Neural cell (in vitro differentiated cells): ENCODE measurements around the gene ADAM10. TPM values are rescaled to one million over a fixed set of nuclear protein-coding genes. Genes with fewer than 3 reads are reported as not detected.

Experiments used
- H2AFZ ChIP-seq: fragments of 200-600, 300-800 bp; sonication (generic), shearing (Covaris generic); 2 replicates; pipeline ENCODE4 v1.6.0; 2014; ENCODE audit warnings: low read depth, mild to moderate bottlenecking, antibody characterized with exemption, low read length, moderate library complexity
- H3F3A ChIP-seq: fragments of 200-600 bp; shearing (Covaris generic); 2 replicates; pipeline ENCODE4 v1.6.1; 2016; ENCODE audit warnings: mild to moderate bottlenecking, moderate library complexity, mixed read lengths, antibody characterized with exemption, low read length; ENCODE audit not compliant: insufficient read depth, poor library complexity, severe bottlenecking
- H3K27ac ChIP-seq: fragments of 200-600, 300-800 bp; sonication (generic), shearing (Covaris generic); 2 replicates; pipeline ENCODE4 v1.5.1; 2014; ENCODE audit warnings: mild to moderate bottlenecking, low read length, moderate library complexity
- H3K27me3 ChIP-seq: fragments of 300-800, 200-600 bp; sonication (generic), shearing (Covaris generic); 2 replicates; pipeline ENCODE4 v1.6.0; 2014; ENCODE audit warnings: mild to moderate bottlenecking, low read depth, low read length, moderate library complexity; ENCODE audit not compliant: insufficient read depth
- H3K36me3 ChIP-seq: fragments of 300-800, 200-600 bp; sonication (generic), shearing (Covaris generic); 2 replicates; pipeline ENCODE4 v1.5.1; 2014; ENCODE audit warnings: mild to moderate bottlenecking, antibody characterized with exemption, low read length, moderate library complexity; ENCODE audit not compliant: insufficient read depth
- H3K4me2 ChIP-seq: fragments of 300-800, 200-600 bp; sonication (generic), shearing (Covaris generic); 2 replicates; pipeline ENCODE4 v1.6.0; 2014; ENCODE audit warnings: mild to moderate bottlenecking, low read length
- H3K4me3 ChIP-seq: fragments of 300-800, 200-600 bp; sonication (generic), shearing (Covaris generic); 2 replicates; pipeline ENCODE4 v1.5.1; 2014; ENCODE audit warnings: mild to moderate bottlenecking, low read length, moderate library complexity
- H3K79me2 ChIP-seq: fragments of 200-600 bp; shearing (Covaris generic); replicated peaks from 2 replicates; pipeline ENCODE4 v1.6.0; 2014; ENCODE audit warnings: mild to moderate bottlenecking, low read length, moderate library complexity; ENCODE audit not compliant: insufficient read depth
- H3K9ac ChIP-seq: fragments of 300-800, 200-600 bp; sonication (generic), shearing (Covaris generic); 2 replicates; pipeline ENCODE4 v1.6.1; 2016; ENCODE audit warnings: mild to moderate bottlenecking, low read length, mixed read lengths
- H3K9me2 ChIP-seq: fragments of 200-600 bp; shearing (Covaris generic); 2 replicates; pipeline ENCODE4 v1.6.1; 2016; ENCODE audit warnings: mild to moderate bottlenecking, low read length, mixed read lengths; ENCODE audit not compliant: insufficient read depth
- H3K9me3 ChIP-seq: fragments of 200-600, 300-800 bp; sonication (generic), shearing (Covaris generic); 2 replicates; pipeline ENCODE4 v1.6.1; 2016; ENCODE audit warnings: mild to moderate bottlenecking, mixed run types, low read length, moderate library complexity, mixed read lengths
- H4K20me1 ChIP-seq: fragments of 200-600 bp; shearing (Covaris generic); 2 replicates; pipeline ENCODE4 v1.6.1; 2016; ENCODE audit warnings: mild to moderate bottlenecking, mixed run types; ENCODE audit not compliant: insufficient read depth
- EP300 ChIP-seq: fragments of 450-650 bp; conservative IDR thresholded peaks from 2 replicates; pipeline ENCODE4 v1.6.1; 2014; ENCODE audit warnings: antibody characterized with exemption, mild to moderate bottlenecking, moderate library complexity; ENCODE audit not compliant: poor library complexity, severe bottlenecking
- EZH2 ChIP-seq: fragments of 200-600, 300-800 bp; shearing (Covaris generic), sonication (generic); IDR thresholded peaks from 2 replicates; pipeline ENCODE4 v1.6.1; 2014; ENCODE audit warnings: antibody characterized with exemption, low read length, borderline replicate concordance, mild to moderate bottlenecking; ENCODE audit not compliant: insufficient read depth, poor library complexity, severe bottlenecking
- MXI1 ChIP-seq: fragments of 450-650 bp; conservative IDR thresholded peaks from 2 replicates; pipeline ENCODE4 v1.6.1; 2014; ENCODE audit warnings: antibody characterized with exemption, mild to moderate bottlenecking; ENCODE audit not compliant: poor library complexity, severe bottlenecking
- POLR2AphosphoS5 ChIP-seq: IDR thresholded peaks from 2 replicates; pipeline ENCODE4 v1.6.1; 2012
- RAD21 ChIP-seq: fragments of 450-650 bp; conservative IDR thresholded peaks from 2 replicates; pipeline ENCODE4 v1.6.1; 2014; ENCODE audit warnings: antibody characterized with exemption, mild to moderate bottlenecking, moderate library complexity
- SMC3 ChIP-seq: fragments of 450-650 bp; conservative IDR thresholded peaks from 2 replicates; pipeline ENCODE4 v1.6.1; 2014; ENCODE audit warnings: antibody characterized with exemption, mild to moderate bottlenecking, moderate library complexity; ENCODE audit not compliant: poor library complexity
- TAF1 ChIP-seq: IDR thresholded peaks from 2 replicates; pipeline ENCODE4 v1.6.1; 2012; ENCODE audit warnings: low read depth
- polyA plus RNA-seq: library from polyadenylated mRNA; depleted of rRNA; stranded (reverse); fragments of >200 nt; gene quantifications from 2 replicates; pipeline ENCODE4 v1.2.3, GENCODE V29; 2014
- TF ChIP-seq, protein P1 (sequence below): fragments of 450-650 bp; IDR thresholded peaks from 2 replicates; pipeline ENCODE4 v1.5.1; 2014; ENCODE audit warnings: antibody characterized with exemption, mild to moderate bottlenecking, moderate library complexity; ENCODE audit not compliant: poor library complexity, severe bottlenecking
- TF ChIP-seq, protein P2 (sequence below): IDR thresholded peaks from 2 replicates; pipeline ENCODE4 v1.6.1; 2012; ENCODE audit warnings: borderline replicate concordance

The ADAM10 gene
- polyA plus RNA-seq, 1 donor from 2014 or later: 66.3 TPM

DNA sequence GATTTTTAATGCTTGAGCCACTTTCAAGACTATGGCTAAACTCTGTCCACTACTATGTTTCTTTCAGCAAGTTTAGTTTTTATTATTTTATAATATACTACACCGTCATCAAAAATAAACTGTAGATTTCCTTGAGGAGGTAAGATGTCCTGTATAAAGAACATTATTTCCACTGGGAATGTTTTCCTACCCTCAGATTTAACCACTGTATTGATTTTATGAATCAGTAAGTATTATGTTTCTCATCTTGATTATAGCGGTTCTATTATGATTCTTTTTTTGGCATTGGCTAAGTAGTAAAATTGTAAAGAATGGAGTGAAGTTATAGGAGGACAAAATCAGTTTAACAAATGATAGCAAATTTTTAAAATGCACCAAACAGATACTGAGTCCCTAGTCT, 44.4 kb downstream of the ADAM10 start:
- H3K36me3 ChIP-seq: no peaks in the 10 kb centered on the region
- no peaks in the 10 kb centered on the region for H3K27me3 ChIP-seq
- TF ChIP-seq, protein P1, sequence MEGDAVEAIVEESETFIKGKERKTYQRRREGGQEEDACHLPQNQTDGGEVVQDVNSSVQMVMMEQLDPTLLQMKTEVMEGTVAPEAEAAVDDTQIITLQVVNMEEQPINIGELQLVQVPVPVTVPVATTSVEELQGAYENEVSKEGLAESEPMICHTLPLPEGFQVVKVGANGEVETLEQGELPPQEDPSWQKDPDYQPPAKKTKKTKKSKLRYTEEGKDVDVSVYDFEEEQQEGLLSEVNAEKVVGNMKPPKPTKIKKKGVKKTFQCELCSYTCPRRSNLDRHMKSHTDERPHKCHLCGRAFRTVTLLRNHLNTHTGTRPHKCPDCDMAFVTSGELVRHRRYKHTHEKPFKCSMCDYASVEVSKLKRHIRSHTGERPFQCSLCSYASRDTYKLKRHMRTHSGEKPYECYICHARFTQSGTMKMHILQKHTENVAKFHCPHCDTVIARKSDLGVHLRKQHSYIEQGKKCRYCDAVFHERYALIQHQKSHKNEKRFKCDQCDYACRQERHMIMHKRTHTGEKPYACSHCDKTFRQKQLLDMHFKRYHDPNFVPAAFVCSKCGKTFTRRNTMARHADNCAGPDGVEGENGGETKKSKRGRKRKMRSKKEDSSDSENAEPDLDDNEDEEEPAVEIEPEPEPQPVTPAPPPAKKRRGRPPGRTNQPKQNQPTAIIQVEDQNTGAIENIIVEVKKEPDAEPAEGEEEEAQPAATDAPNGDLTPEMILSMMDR: no peak
- TF ChIP-seq EZH2 (no peak), SMC3 (no peak), MXI1 (no peak), EP300 (no peak), POLR2AphosphoS5 (no peak), TAF1 (no peak), RAD21 (no peak)
- TF ChIP-seq, protein P2, sequence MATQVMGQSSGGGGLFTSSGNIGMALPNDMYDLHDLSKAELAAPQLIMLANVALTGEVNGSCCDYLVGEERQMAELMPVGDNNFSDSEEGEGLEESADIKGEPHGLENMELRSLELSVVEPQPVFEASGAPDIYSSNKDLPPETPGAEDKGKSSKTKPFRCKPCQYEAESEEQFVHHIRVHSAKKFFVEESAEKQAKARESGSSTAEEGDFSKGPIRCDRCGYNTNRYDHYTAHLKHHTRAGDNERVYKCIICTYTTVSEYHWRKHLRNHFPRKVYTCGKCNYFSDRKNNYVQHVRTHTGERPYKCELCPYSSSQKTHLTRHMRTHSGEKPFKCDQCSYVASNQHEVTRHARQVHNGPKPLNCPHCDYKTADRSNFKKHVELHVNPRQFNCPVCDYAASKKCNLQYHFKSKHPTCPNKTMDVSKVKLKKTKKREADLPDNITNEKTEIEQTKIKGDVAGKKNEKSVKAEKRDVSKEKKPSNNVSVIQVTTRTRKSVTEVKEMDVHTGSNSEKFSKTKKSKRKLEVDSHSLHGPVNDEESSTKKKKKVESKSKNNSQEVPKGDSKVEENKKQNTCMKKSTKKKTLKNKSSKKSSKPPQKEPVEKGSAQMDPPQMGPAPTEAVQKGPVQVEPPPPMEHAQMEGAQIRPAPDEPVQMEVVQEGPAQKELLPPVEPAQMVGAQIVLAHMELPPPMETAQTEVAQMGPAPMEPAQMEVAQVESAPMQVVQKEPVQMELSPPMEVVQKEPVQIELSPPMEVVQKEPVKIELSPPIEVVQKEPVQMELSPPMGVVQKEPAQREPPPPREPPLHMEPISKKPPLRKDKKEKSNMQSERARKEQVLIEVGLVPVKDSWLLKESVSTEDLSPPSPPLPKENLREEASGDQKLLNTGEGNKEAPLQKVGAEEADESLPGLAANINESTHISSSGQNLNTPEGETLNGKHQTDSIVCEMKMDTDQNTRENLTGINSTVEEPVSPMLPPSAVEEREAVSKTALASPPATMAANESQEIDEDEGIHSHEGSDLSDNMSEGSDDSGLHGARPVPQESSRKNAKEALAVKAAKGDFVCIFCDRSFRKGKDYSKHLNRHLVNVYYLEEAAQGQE: no peak
- H2AFZ ChIP-seq: no peak overlapping the region
- H3K27ac ChIP-seq: no peak overlapping the region
- no peaks in the 10 kb centered on the region for H4K20me1 ChIP-seq
- no peaks in the 10 kb centered on the region for H3K9me2 ChIP-seq
- no peak overlapping the region for H3K4me2 ChIP-seq
- H3K9me3 ChIP-seq: no peaks in the 10 kb centered on the region
- no peak overlapping the region for H3K9ac ChIP-seq
- H3F3A ChIP-seq: no peaks in the 10 kb centered on the region
- H3K4me3 ChIP-seq: no peak overlapping the region
- peaks cover 24% of the 10 kb centered on the region for H3K79me2 ChIP-seq

DNA sequence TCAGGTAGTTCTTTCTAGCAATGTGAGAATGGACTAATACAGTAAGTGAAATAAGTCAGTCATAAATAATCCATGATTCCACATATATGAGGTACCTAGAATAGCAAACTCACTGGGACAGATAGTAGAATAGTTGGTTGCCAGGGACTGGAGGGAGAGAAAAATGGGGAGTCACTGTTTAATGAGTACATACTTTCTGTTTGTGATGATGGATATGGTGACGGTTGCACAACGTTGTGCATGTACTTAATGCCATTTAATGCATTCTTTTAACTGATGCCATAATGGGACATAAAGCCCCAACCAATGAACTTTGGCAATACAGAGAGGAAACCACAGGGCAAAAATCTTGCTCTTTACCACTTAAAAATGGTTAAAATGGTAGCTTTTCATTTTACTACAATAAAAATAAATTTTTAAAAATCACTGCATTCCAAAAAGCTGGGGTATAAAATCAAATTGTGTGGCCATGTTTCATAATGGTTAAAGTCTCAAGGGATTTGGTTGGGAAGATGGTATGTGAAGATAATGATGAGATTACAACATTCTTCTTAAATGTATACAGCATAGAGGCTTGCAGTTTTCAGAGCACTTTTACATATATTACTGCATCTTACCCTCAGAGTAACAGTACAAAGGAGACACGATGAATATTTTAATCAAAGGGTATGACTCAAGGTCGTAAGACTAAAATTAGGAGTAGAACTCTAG, 45.2 kb downstream of the ADAM10 start:
- no peak overlapping the region for H2AFZ ChIP-seq
- no peaks in the 10 kb centered on the region for H3K27me3 ChIP-seq
- H3K9ac ChIP-seq: no peak overlapping the region
- no peaks in the 10 kb centered on the region for H3F3A ChIP-seq
- H3K9me2 ChIP-seq: no peaks in the 10 kb centered on the region
- TF ChIP-seq, protein P2: no peak
- TF ChIP-seq MXI1 (no peak), POLR2AphosphoS5 (no peak), EZH2 (no peak), RAD21 (no peak)
- peaks cover 28% of the 10 kb centered on the region for H3K79me2 ChIP-seq
- no peaks in the 10 kb centered on the region for H3K9me3 ChIP-seq
- H3K36me3 ChIP-seq: no peaks in the 10 kb centered on the region
- H4K20me1 ChIP-seq: no peaks in the 10 kb centered on the region
- no peak overlapping the region for H3K4me2 ChIP-seq
- H3K27ac ChIP-seq: no peak overlapping the region
- no peak overlapping the region for H3K4me3 ChIP-seq
